Measurements from ENCODE around the gene MYDGF.

Gene MYDGF

DNA sequence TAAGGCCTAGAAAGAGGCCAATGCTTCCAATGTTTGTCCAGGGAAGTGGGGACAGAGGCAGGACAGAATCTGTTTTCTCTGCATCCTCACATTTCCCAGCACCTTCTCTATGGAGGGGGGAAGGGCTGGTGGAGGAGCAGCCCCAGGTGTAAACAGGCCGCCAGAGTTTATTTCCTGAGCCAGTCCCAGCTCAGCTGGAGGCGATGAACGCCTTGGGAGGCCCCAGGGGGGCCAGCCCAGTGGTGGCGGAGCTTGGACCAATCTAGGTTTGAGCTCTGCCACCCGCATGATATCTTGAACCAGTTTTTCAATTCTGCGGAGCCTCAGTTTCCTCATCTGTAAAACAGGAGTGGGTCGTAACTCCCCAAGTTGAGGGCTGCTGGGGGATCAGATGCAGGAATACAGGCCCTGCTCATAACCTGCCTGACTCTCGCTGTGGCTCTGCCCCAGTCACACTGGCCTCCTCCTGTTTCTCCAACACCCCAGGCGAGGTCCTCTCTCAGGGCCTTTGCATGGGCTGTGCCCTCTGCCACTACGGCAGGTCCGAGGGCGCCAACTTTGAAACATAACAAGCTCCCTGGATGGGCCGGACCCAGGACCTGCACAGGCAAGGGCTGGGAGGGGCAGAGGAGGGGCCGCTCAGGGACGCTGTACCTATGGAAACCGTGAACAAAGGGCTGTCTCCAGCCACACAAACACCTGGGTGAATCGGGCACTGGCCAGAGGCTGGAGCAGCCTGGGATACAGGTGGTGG, 29.7 kb downstream of the MYDGF start:
- no peak for DNase-seq

- no peak for DNase-seq
Observed at GRCh38 chr19:4639531-4640246, 30.5 kb downstream of the MYDGF start.

GRCh38 chr19:4638828-4639530, 31.2 kb downstream of the MYDGF start, which contains the start of gene TNFAIP8L1:
Gene TNFAIP8L1, plus strand, starts transcription at chr19:4639516. Its CDS starts 12,354 bp downstream, at chr19:4651870.
- DNase-seq, result peak; percentile 99

DNA sequence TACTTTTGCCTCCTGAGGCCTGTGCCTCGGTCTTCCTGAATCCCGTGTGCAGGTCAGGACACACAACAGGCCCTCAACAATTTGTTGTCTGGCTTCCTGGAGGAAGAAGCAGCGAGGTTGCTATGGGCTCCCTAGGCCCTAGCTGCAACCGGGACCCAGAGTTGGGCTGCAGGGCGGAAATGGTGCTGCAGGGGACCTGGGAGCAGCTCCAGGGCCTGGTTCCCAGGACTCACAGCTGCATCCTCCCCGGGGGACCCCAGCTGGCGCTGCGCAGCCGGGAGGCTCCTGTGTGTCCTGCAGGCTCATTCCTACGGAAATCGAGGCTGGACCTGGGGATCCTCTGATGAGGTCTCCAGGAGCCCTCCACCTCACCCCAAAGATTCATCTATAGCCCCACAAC, 31.8 kb downstream of the MYDGF start:
- DNase-seq, result no peak

GRCh38 chr19:4636761-4637160, 33.4 kb downstream of the MYDGF start:
- no peak for DNase-seq

- DNase-seq, result peak; percentile 61 to 65
Observed at GRCh38 chr19:4636151-4636717, 33.9 kb downstream of the MYDGF start.

- DNase-seq, result no peak
Observed at GRCh38 chr19:4635754-4636116, 34.4 kb downstream of the MYDGF start.

DNA sequence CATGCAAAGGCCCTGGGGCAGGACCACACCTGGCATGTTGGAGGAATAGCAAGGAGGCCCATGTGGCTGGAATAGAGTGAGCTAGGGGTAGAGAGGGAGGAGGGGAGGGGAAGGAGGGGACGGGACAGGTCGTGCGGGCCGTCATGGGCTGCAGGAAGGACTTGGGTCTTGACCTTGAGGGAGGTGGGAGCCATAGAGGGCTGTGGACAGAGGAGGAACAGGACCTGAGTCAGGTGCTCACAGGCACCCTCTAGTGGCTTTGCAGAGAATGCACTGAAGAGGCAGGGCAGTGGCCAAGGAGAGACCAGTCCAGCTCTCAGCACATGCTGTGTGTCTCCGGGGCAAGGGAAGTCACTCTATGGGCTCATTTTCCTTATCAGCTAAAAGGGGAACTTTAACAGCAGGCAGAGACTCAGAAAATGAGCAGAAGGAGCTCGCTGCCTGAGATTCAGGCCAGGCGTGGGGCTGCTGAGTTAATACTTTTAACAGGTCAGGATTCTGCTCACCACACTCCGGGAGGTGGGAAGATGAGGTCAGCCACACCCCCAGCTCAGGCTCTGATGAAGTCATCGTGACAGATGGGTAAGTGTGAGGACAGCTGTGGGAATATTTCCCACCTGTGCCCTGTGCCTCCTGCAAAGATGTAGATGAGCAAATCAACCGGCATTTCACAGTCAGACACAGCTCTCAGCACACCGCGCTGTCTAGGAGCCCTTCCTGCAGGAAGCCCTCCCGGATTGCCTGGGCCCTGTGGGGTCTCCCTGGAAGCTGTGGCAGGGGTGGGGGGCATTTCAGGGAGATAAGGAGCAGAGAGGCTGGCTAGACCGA, 36.8 kb downstream of the MYDGF start:
- peak in 1 of 2 experiments; percentile 28 for DNase-seq

GRCh38 chr19:4624733-4625362, 45.3 kb downstream of the MYDGF start:
- DNase-seq, result no peak

DNA sequence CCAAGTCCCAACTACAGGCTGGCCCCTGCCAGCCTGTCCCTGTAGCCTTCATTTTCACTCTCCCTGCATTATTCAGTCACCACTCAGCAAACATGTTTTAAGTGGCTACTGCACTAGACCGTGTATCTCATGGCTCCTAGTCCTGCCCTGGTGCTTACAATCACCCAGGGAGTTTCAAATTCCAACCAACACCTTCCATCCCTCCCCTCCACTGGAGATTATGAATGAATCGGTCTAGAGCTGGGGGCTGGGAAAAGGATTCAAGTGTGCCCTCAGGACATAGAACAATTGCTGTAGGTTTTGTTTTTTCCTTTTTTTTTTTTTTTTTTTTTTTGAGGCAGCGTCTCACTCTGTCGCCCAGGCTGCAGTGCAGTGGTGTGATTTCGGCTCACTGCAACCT, 45.8 kb downstream of the MYDGF start:
- DNase-seq, result no peak

- no peak for DNase-seq
Observed at GRCh38 chr19:4622695-4623421, 47.3 kb downstream of the MYDGF start.

GRCh38 chr19:4620675-4621074, 49.5 kb downstream of the MYDGF start:
- DNase-seq, result no peak

- no peak for DNase-seq
Observed at GRCh38 chr19:4619668-4620294, 50.4 kb downstream of the MYDGF start.

- DNase-seq, result no peak
Observed at GRCh38 chr19:4618019-4618418, 52.1 kb downstream of the MYDGF start.

DNA sequence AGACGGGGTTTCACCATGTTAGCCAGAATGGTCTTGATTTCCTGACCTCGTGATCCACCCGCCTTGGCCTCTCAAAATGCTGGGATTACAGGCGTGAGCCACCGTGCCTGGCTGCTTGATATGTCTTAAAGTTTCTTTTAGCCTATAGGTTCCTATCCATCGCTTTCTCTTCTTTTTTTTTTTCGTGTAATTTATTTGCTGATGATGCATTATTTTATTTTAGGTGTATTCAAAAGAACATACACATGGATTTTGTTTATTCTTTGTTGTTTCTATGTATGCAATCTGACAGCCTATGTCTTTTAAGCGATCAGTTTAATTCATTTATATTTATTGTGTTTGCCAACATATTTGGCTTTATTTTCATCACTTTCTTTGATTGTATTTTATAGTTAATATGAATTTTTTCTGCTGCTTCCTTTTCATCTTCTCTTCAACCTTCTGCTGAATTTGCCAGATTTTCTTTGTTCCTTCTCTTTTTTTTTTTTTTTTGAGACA, 56.8 kb downstream of the MYDGF start:
- DNase-seq, result no peak

DNA sequence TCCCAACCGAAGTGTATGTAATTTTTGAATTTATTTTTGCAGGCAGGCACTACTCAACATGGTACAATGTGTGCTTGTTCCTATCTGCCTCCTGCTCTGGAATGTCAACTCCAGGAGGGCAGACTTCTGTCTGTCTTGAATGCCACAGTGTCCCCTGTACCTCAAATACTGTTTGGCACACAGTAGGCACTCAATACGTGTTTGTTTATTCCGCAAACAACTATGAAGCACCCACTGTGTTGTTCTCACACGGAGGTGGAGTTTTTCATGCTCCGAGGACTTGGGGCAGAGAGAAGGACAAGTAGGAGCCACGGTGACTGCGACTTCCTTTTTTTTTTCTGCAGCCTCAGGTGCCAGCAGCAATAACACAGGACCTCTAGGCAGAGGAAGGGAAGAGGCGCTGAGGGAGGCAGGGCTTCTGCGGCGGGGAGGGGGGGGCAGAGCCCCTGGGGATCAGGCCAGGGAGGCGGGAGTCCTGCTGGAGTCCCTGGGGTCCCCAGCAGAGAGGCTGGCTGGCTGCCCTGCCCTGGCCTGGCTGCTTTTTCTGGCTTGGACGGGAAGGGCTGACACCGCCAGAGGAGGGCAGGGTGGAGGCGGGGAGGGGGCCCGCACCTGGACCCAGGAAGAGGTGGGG, 60.1 kb downstream of the MYDGF start:
- DNase-seq, result no peak

All from activated CD4-positive, alpha-beta T cell treated with anti-CD3 and anti-CD28 coated beads, Interleukin-2, amount 50 U/mL, for 4 hours (primary cell).